SH-SY5Y (cell line): ENCODE data around the gene SPRR2D.

Experiments
- GATA2 ChIP-seq: IDR thresholded peaks from 2 replicates; pipeline ENCODE4 v1.6.1; 2011; ENCODE audit warnings: mild to moderate bottlenecking, low read depth, low read length
- GATA3 ChIP-seq: IDR thresholded peaks from 2 replicates; pipeline ENCODE4 v1.6.1; 2011; ENCODE audit warnings: low read depth, mild to moderate bottlenecking, low read length, moderate library complexity

DNA sequence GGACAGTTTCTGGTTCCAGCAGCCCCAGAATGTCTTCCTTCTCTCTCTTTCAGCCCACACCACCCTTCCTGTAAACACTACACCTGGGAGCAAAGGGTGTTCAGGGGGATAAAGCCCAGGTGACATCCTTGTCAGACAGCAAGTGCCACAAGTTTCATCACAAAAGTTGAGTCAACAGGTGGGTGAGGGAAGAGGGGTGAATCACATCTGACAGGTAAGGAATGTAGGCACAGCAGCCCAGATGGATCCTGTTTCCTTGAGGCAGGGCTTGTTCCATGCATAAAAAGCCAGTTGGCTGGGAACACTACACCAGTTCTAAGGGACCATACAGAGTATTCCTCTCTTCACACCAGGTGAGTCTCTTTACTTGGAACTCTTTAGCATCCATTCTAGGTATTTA is 10.0 kb downstream of the SPRR2D start, which contains the start of gene SPRR1B:
- no peak for TF ChIP-seq GATA2
- no peak for TF ChIP-seq GATA3
